HG02588 (cell line): ENCODE results near the gene EBLN1.

Experiments used
- ATAC-seq: cut with Tn5 transposase; IDR thresholded peaks from one replicate; pipeline ENCODE4 v1.9.1; 2021; ENCODE audit warnings: mild to moderate bottlenecking, moderate library complexity; ENCODE audit not compliant: unreplicated experiment

Gene EBLN1

DNA sequence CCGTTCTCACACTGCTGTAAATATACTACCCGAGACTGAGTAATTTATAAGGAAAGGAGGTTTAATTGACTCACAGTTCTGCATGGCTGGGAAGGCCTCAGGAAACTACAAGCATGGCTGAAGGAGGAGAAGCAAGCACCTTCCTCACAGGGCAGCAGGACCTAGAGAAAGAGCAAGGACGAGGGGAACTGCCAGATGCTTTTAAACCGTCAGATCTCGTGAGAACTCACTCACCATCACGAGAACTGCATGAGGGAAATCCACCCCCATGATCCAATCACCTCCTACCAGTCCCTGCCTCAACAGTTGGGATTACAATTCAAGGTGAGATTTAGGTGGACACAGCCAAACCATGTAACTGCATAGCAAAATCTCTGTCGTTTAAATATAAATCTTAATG, at the start of gene EBLN1:
Gene EBLN1, minus strand, starts transcription at position 174 of the 400 bp plus-strand sequence. CDS start 8,032 bp downstream, outside the sequence.
- ATAC-seq, result no peak

- no peak for ATAC-seq
These were observed 48.2 kb upstream of the EBLN1 start for GRCh38 chr10:22265839-22266537.

GRCh38 chr10:22263106-22263505, 45.3 kb upstream of the EBLN1 start:
- ATAC-seq, result no peak

GRCh38 chr10:22259280-22259679, 41.5 kb upstream of the EBLN1 start:
- ATAC-seq, result no peak

GRCh38 chr10:22258471-22258870, 40.7 kb upstream of the EBLN1 start:
- ATAC-seq, result no peak

- no peak for ATAC-seq
These were observed 35.7 kb upstream of the EBLN1 start for GRCh38 chr10:22253580-22253882.

DNA sequence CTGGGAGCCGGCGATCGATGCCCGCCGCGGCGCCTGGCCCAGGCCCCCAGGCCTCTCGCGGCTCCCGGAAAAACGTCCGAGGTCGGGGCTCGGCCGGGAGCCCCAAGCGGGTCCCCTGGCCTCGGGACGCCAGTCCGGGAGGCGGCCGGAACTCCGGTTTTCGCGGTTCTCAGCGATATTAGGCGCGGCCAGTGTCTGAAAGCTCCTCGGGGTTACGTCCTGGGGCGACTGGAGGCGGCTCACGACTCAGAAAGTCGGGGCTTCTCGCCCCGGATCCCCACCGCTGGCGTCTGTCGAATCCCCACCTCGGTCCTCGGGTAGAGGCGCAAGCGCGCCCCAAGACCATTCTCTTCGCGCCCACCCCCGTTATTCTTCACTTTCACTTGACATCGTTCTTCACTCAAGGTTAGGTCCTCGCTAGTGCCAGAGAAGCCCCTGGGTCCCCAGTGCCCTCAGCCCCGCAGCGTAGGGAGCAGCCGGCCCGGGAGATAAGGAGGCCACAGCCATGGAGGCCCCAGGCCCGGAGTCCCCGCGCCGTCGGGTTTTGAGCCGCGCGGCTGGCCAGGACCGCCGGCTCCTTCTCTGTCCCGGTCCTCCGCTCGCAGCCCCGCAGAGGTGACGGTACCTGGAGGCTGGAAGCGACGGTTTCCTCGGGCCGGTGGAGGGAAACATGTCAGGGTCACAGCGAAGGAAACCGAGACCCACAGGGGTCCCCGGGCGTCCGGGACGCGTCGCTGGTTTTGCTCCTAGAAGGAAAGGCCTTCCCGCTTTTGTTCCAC, 35.2 kb upstream of the EBLN1 start:
- peak; percentile 29 for ATAC-seq

DNA sequence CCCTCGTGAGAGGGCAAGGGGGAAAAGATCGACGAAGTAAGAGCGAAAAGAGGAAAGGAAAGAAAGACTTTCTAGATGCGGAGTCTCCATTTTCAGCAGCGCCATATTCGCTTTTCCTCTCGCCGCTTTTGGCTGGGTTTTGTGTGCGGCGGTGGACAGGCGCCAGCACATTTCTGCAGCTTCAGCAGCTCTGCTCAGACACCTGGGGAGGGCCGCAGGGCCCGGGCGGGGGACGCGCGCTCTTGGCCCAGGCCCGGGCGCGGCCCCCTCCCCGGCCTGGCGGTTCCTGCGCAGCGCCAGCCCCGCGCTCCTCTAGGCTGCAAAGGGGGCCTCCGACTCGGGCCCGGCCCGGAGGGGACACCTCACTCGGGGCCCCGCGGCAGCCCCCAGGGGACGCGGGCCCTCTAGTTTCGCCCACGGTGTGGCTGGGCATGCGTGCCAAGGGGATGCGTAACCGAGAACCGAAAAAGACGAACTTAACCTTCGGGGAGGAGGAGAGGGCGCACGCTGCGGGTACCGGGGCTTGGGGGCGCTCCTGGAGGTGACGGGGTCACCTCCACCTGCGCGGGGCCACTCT, 34.5 kb upstream of the EBLN1 start:
- peak; percentile 72 for ATAC-seq

DNA sequence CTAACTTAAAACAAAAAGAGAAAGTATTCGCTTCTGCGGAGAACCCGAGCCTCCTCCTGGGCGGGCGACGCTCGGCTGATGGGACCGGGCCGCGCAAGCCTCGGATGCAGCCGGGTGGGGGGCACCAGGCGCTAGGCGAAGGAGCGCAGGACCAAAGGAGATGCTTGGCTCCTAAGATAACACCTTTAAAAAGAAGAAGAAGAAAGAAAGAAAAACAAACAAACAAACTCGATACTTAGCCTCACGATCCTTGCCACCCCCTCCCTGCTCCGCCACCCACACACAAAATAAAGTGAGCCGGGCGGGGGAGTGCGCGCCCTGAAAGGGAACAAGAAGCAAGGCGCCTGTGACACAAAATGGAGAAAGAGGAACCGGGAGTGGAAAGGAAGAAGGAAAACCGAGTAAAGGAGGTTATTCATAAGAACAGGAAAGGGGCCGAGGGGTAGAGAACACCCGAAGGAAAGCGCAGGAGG, 34.0 kb upstream of the EBLN1 start:
- peak; percentile 40 for ATAC-seq

- ATAC-seq, result no peak
These were observed 33.3 kb upstream of the EBLN1 start for GRCh38 chr10:22250897-22251660.

- no peak for ATAC-seq
These were observed 29.8 kb upstream of the EBLN1 start for GRCh38 chr10:22247636-22248035.

DNA sequence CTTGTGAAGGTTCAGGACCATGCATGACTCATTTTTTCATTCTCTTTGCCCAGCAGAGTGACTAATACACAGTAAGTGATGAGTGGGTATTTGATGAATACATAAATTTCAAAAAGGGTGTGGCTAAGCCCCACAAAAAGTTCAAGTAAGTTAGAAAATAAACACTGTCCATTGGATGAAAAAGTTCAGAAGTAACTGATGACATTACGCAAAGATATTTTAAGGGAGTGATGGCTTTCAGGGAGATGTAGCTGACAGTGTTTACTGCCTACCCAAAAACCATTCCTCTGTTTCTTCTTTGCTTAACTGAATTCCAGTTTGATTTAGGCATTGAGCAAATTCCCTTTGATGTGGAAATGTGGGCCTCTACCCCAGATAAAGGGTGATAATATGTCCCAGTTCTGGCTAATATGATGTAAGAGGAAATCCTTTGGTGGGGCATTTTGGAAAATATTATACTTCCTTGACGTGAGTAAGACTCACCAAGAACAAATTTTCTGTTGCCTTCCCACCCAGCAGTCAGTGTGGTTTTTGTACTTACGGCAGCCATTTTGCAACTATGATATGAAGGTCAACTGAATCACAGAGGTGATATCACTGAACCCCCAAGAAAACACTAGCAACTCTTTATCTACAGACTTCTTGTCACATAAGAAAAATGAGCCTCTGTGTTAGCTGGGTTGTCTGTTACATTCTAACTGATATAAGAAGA, 29.0 kb upstream of the EBLN1 start:
- no peak for ATAC-seq

DNA sequence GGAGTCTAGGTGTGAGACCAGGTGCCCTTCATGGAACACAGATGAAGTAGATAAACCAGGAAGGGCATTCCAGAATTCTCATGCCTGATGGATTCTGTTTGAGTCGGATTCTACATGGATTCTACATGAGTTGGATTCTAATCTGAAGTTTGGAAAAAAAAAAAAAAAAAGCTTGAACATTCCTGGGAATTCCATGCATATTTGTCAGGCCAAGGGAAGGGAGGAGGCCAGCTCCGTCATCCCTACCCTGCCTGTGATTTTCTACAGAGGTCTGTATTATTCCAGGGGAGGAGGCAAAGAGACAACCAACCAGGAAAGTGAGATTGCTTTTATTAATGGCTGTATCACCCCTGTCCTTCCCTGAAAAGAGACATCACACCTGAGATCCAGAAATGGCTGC, 27.8 kb upstream of the EBLN1 start:
- no peak for ATAC-seq

DNA sequence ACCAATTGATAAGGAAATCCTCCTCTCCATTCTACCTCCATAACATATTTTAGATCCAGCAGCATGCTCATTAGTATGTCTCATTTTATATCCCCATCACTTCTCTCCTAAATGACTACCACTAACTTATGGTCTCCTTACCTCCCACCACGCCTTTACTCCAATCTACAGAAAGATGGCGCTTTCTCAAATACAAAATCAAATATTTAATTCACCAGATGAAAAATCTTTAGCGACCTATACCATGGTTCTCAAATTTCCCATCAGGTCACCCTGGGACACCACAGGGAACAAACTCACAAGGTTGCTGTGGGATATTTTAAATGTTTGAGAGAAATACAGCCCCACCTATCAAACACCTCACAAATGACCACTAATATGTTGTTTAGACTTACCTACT, 27.0 kb upstream of the EBLN1 start:
- no peak for ATAC-seq

DNA sequence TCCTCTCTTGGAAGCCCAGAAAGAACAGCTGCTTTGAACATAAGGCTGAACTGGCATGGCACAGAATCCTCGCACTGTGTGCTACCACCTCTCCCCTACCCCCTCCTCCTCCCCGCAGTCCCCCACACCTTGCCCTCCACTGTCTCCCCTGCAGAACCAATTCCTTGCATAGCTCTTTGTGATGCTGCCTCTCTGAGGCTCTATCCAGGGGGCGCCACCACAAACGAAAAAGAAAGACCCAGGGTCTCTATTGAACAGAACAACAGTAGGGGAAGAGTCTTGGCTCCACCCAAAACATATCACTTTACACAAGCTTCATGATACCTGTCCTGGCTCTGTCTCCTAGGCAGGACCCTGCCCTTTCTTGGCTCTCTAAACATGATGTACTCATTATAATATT, 26.2 kb upstream of the EBLN1 start:
- ATAC-seq, result no peak

DNA sequence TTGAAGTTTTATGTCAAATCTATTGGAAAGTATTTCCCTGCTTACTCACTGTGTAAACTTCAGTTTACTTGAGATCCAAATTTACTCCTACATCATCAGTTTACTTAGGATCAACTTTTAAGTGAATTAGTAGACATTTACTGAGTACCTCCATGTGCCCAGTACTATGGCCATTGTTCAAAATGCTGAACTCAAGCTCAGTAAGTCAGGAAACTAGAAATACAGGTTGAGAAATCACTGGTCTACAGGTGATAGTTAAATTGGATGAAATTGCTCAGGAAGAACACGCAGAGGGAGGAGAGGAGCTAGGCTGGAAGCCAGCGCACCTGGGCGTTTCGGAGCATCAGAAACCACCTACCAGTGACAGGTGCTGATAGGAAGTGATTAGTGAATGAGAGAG, 25.5 kb upstream of the EBLN1 start:
- ATAC-seq, result no peak

DNA sequence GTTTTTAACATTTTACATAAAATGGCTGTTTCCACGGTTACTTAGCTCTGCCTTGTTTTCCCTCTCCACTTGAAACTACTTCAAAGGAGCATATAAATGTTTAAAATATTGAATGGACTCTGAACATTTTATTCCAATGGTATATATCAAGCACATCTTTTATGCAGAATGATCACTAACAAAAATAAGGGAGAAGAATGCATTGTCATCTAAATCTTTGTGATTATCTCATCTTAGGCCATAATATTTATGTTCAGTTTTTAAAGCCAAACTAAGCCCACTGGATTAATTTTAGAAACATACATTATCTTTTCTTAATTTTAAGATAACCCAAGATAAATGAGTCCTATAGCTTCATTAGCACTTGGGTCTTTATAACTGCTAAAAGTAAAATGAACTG, 13.4 kb upstream of the EBLN1 start:
- ATAC-seq, result no peak

DNA sequence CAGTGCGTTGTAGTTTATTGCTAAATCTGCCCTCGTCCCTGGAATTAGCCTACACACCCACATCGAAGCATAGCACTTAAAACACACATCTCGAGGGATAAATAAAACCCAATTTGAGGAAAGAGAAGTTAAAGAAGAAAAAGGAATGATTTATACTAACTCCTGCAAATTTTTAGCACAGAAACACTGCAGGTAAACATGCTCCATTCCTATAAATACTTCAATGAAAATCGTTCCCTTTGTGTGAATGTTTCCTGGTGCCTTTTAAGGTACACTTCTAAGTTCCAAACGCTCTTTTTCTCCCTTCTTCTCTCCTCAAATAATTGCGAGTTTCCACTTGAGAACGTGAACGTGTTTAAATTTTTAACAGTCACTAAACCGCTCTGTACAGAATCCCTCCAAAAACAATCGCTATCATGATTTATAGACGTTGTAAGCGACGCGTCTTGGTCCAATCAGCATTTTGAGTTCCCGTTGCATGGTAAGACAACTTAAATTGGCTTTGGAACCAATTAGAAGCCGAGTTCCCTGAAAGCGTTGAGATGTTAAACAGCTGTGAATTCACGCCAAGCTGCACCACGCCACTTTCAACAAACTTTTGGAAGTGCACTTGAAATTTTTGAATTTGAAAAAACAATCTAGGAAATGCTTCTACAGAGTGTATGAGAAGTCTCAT, 12.5 kb upstream of the EBLN1 start:
- no peak for ATAC-seq

GRCh38 chr10:22229802-22230157, 12.0 kb upstream of the EBLN1 start:
- ATAC-seq, result no peak
